Measurements from ENCODE around the gene ALK. TPM values are rescaled to one million over a fixed set of nuclear protein-coding genes. Genes with fewer than 3 reads are reported as not detected.

Gene ALK
- total RNA-seq, 2 experiments from 2014 or later, result not detected

GRCh38 chr2:29582062-29582461 is 339.3 kb downstream of the ALK start:
- H3K4me3 Mint-ChIP-seq, result no peak overlapping the region
- ChIA-PET CTCF (no interaction called here), POLR2A (no interaction called here)
- H3K27me3 Mint-ChIP-seq, result peaks cover 3% of the 10 kb centered on the region
- no peak overlapping the region for H3K27ac Mint-ChIP-seq
- no peaks in the 10 kb centered on the region for H3K36me3 Mint-ChIP-seq (ENCODE audit: low read depth)
- no peaks in the 10 kb centered on the region for H3K4me1 Mint-ChIP-seq
- H3K9me3 Mint-ChIP-seq, result no peaks in the 10 kb centered on the region
- no peak for DNase-seq

GRCh38 chr2:29580223-29580622 is 341.2 kb downstream of the ALK start:
- CTCF ChIA-PET, result interaction anchor here (1.0 kb wide), 1 partner anchor 20 kb away, joined by 3 read pairs; no protein-coding TSS in a partner anchor
- POLR2A ChIA-PET, result no interaction called here
- Mint-ChIP-seq H3K27ac (no peak overlapping the region), H3K4me3 (no peak overlapping the region), H3K27me3 (peaks cover 3% of the 10 kb centered on the region), H3K4me1 (no peaks in the 10 kb centered on the region), H3K9me3 (no peaks in the 10 kb centered on the region), H3K36me3 (ENCODE audit: low read depth) (no peaks in the 10 kb centered on the region)
- DNase-seq, result no peak

DNA sequence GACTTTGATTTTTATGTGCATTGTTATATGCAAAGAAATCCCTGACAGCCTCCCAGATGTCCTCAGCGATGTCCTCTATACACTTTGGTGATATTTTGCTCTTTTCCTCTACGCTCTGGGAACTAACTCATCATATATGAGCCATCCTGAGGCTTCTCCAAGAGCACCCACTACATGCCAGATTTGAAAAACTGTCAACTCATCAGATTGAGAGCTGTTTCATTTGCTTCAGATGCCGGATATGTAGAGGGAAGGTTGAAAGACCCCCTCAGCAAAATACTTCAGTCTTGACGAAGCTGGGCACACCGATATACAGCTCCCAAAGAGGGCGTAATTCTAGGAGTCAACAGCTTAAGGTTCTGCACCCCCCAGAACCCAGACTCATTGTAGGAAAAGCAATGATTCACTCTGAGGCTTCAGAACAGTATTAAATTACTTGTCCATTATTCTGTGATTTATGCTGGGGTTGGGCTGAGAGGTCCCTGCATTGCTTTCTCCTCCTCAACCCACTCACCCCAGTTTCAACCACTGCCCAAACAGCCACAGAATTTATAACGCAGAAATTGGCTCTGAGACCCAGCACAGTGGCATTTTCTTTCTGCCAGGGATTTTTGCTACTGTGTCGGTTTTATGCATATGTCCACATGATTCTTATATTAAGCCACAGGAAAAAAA is 341.8 kb downstream of the ALK start:
- no peaks in the 10 kb centered on the region for H3K4me1 Mint-ChIP-seq
- no peaks in the 10 kb centered on the region for H3K9me3 Mint-ChIP-seq
- CTCF ChIA-PET, result interaction anchor here (0.9 to 1.5 kb wide), 3 partner anchors 8 to 20 kb away, joined by 3 to 5 read pairs (median 3); no protein-coding TSS in a partner anchor
- no peak for DNase-seq
- no peak overlapping the region for H3K27ac Mint-ChIP-seq
- peaks cover 3% of the 10 kb centered on the region for H3K27me3 Mint-ChIP-seq
- POLR2A ChIA-PET, result no interaction called here
- H3K36me3 Mint-ChIP-seq (ENCODE audit: low read depth), result no peaks in the 10 kb centered on the region
- H3K4me3 Mint-ChIP-seq, result no peak overlapping the region

DNA sequence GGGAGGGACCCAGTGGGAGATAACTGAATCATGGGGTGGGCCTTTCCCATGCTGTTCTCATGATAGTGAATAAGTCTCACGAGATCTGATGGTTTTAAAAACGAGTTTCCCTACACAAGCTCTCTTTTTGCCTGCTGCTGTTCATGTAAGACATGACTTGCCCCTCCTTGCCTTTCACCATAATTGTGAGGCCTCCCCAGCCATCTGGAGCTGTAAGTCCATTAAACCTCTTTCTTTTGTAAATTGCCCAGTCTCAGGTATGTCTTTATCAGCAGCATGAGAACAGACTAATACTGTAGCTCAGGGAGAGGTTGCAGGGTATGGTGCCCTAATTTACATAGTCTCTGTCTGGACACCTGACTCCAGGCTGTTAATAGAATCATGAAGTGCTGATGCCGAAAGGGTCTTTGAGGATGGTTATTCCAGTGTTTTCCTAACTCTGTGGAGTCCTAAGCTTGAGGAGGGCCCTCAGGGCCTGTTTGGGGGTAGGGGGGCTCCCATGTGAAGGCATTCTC is 343.2 kb downstream of the ALK start:
- Mint-ChIP-seq H3K36me3 (ENCODE audit: low read depth) (no peaks in the 10 kb centered on the region), H3K27ac (no peak overlapping the region), H3K27me3 (no peaks in the 10 kb centered on the region), H3K4me1 (no peaks in the 10 kb centered on the region), H3K9me3 (no peaks in the 10 kb centered on the region), H3K4me3 (no peak overlapping the region)
- ChIA-PET CTCF (interaction anchor here (1.5 kb wide), 1 partner anchor 11 kb away, joined by 5 read pairs; no protein-coding TSS in a partner anchor), POLR2A (no interaction called here)
- DNase-seq, result no peak

DNA sequence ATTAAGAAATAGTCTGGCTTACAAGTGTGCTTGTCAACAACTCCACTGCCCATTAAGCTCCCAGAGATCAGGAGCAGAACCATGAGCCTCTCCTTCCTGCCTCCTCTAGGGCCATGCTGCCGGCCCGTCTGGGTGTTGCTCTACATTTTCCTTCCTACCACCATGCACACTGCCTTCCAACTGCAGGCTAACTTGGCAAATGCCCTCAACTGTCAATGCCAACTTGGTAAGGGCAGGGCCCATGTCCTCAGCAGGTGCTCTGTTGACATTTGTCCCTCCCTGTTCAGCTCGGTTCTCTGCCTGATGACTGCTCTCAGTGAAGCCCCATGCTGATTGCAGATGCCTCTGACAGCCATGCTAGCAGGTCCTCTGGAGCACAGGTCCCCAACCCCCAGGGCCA is 345.2 kb downstream of the ALK start:
- H3K27ac Mint-ChIP-seq, result no peak overlapping the region
- DNase-seq, result no peak
- ChIA-PET POLR2A (no interaction called here), CTCF (no interaction called here)
- H3K4me3 Mint-ChIP-seq, result no peak overlapping the region
- H3K9me3 Mint-ChIP-seq, result no peaks in the 10 kb centered on the region
- H3K36me3 Mint-ChIP-seq (ENCODE audit: low read depth), result no peaks in the 10 kb centered on the region
- H3K27me3 Mint-ChIP-seq, result no peaks in the 10 kb centered on the region
- no peaks in the 10 kb centered on the region for H3K4me1 Mint-ChIP-seq

DNA sequence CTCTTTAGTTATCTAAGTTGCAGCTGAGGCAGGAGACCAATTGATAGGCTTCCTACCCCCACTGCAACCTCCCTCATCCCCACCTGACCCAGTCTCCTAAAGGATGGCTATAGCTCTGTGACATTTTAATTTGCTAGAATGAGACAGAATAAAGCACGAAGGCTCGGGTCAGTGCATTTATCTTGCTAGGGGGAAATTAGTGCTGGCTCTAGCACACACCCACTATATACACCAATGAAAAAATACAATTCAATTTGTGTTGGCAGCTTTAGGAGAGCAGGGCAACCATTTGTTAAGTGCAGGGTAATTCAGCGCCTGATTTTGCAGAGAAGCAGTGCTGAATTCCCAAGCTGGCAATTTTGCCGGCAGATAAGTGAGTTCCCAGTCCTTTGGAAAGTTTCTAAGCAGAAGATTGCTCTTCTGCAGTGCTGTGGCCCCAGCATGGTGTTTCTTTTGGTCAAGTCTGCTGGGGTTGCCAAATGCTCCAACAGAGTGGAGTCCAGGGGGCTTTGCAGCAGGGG is 346.0 kb downstream of the ALK start:
- no peaks in the 10 kb centered on the region for H3K9me3 Mint-ChIP-seq
- POLR2A ChIA-PET, result no interaction called here
- CTCF ChIA-PET, result no interaction called here

GRCh38 chr2:29573612-29574011 is 347.8 kb downstream of the ALK start:
- H3K36me3 Mint-ChIP-seq (ENCODE audit: low read depth), result no peaks in the 10 kb centered on the region
- H3K9me3 Mint-ChIP-seq, result no peaks in the 10 kb centered on the region
- no peak overlapping the region for H3K27ac Mint-ChIP-seq
- no peak for DNase-seq
- POLR2A ChIA-PET, result no interaction called here
- CTCF ChIA-PET, result no interaction called here
- peaks cover 7% of the 10 kb centered on the region for H3K27me3 Mint-ChIP-seq
- no peak overlapping the region for H3K4me3 Mint-ChIP-seq
- no peaks in the 10 kb centered on the region for H3K4me1 Mint-ChIP-seq

More for the DNA sequence above, 346.0 kb downstream of the ALK start:
- H3K27ac Mint-ChIP-seq, result no peak overlapping the region
- no peaks in the 10 kb centered on the region for H3K27me3 Mint-ChIP-seq
- H3K4me1 Mint-ChIP-seq, result no peaks in the 10 kb centered on the region
- no peak for DNase-seq
- no peaks in the 10 kb centered on the region for H3K36me3 Mint-ChIP-seq (ENCODE audit: low read depth)
- no peak overlapping the region for H3K4me3 Mint-ChIP-seq

- Mint-ChIP-seq H3K4me1 (no peaks in the 10 kb centered on the region), H3K9me3 (no peaks in the 10 kb centered on the region), H3K36me3 (ENCODE audit: low read depth) (no peaks in the 10 kb centered on the region), H3K27me3 (peaks cover 7% of the 10 kb centered on the region), H3K4me3 (no peak overlapping the region), H3K27ac (no peak overlapping the region)
- POLR2A ChIA-PET, result no interaction called here
- CTCF ChIA-PET, result no interaction called here
- DNase-seq, result no peak
Measured at GRCh38 chr2:29573147-29573546, 348.2 kb downstream of the ALK start.

GRCh38 chr2:29570539-29570938 is 350.8 kb downstream of the ALK start:
- Mint-ChIP-seq H3K4me3 (no peak overlapping the region), H3K27me3 (peaks cover 7% of the 10 kb centered on the region), H3K9me3 (no peaks in the 10 kb centered on the region), H3K4me1 (no peaks in the 10 kb centered on the region), H3K27ac (no peak overlapping the region), H3K36me3 (ENCODE audit: low read depth) (no peaks in the 10 kb centered on the region)
- no peak for DNase-seq
- ChIA-PET CTCF (no interaction called here), POLR2A (no interaction called here)

GRCh38 chr2:29567906-29568520 is 353.4 kb downstream of the ALK start:
- Mint-ChIP-seq H3K27me3 (peaks cover 9% of the 10 kb centered on the region), H3K36me3 (ENCODE audit: low read depth) (no peaks in the 10 kb centered on the region), H3K27ac (no peak overlapping the region), H3K4me3 (no peak overlapping the region), H3K9me3 (no peaks in the 10 kb centered on the region), H3K4me1 (no peaks in the 10 kb centered on the region)
- POLR2A ChIA-PET, result no interaction called here
- CTCF ChIA-PET, result no interaction called here
- no peak for DNase-seq

DNA sequence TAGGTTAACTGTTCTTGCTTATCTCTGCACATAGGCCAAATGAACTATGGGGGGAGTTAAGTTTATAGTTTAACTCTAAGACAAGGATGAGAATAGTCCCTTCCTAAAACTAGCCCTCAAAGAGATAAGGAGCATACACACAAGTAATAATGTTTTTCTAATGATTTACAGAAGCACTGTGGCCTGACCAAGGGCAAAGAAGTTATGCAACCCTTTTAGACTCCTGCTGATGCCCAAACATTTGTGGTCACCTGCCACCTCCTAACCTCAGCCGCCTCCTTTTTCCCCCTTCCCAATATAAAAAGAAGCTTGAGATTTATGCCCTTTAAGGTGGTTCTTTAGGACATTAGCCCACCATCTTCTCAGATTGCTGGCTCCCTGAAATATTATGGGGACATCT is 357.7 kb downstream of the ALK start:
- Mint-ChIP-seq H3K27ac (no peak overlapping the region), H3K27me3 (peaks cover 1% of the 10 kb centered on the region), H3K9me3 (no peaks in the 10 kb centered on the region), H3K4me1 (no peaks in the 10 kb centered on the region), H3K4me3 (no peak overlapping the region), H3K36me3 (ENCODE audit: low read depth) (no peaks in the 10 kb centered on the region)
- no peak for DNase-seq
- ChIA-PET POLR2A (no interaction called here), CTCF (no interaction called here)

DNA sequence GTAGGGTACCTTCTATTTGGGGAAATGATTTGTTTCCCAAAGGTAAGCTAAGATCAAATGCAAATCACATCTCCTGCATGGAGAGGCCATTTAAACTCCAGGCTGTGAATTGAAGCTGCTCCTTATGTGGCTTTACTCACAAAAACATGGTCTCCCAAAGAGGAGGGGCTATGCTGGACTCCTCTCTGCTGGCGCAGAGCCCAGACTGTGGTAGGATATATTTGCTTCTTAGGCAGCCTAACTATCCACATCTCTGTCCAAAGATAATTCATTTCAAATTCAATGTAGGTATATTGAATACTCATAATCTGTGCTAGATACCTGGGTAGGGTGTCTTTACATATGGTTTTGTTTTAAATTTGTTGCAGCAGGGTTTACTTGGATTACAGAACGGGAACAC is 358.5 kb downstream of the ALK start:
- Mint-ChIP-seq H3K4me3 (no peak overlapping the region), H3K27me3 (peaks cover 3% of the 10 kb centered on the region), H3K36me3 (ENCODE audit: low read depth) (no peaks in the 10 kb centered on the region), H3K4me1 (no peaks in the 10 kb centered on the region), H3K27ac (peak overlapping the region; percentile 4), H3K9me3 (no peaks in the 10 kb centered on the region)
- no peak for DNase-seq
- ChIA-PET CTCF (no interaction called here), POLR2A (no interaction called here)

DNA sequence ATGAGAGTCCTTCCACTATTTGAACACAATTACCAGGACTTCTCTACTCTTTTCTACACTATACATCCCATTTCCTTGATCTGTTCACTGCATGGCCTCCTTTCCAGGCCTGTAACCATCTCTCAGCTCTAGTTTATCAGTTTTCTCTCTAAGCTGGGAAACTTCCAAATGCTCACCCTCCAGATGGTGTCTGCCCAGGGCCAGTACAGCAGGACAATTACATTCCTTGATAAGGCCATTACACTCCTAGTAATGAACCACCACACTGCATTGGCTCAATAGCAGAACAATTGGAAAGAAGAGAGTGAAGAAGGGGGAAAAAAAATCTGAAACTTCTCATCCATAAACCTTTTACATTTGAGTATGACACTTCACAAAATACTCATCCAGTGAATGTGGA is 359.1 kb downstream of the ALK start:
- no peak for DNase-seq
- no peaks in the 10 kb centered on the region for H3K9me3 Mint-ChIP-seq
- ChIA-PET POLR2A (no interaction called here), CTCF (no interaction called here)
- no peak overlapping the region for H3K4me3 Mint-ChIP-seq
- no peaks in the 10 kb centered on the region for H3K36me3 Mint-ChIP-seq (ENCODE audit: low read depth)
- H3K4me1 Mint-ChIP-seq, result no peaks in the 10 kb centered on the region
- H3K27me3 Mint-ChIP-seq, result peaks cover 5% of the 10 kb centered on the region
- H3K27ac Mint-ChIP-seq, result no peak overlapping the region

- Mint-ChIP-seq H3K9me3 (no peaks in the 10 kb centered on the region), H3K4me1 (no peaks in the 10 kb centered on the region), H3K36me3 (ENCODE audit: low read depth) (no peaks in the 10 kb centered on the region), H3K4me3 (no peak overlapping the region), H3K27ac (no peak overlapping the region), H3K27me3 (peaks cover 5% of the 10 kb centered on the region)
- POLR2A ChIA-PET, result no interaction called here
- no peak for DNase-seq
- CTCF ChIA-PET, result no interaction called here
Measured at GRCh38 chr2:29561628-29562027, 359.8 kb downstream of the ALK start.
